NB4 (cell line): ENCODE data around the gene ADAMTSL5.
"Not testable (repeated sequence)": the region's sequence is repeated elsewhere in the genome, so short reads cannot be mapped to it uniquely, and the experiment has no call there.

Experiments used
- DNase-seq: peaks from one replicate; pipeline ENCODE4 v3.0.0; 2010; ENCODE audit warnings: low read depth
- H3K4me3 ChIP-seq: one replicate; pipeline ENCODE4 v1.5.1; 2011; ENCODE audit warnings: mild to moderate bottlenecking, low read depth, low read length, moderate library complexity
- MYC ChIP-seq: IDR thresholded peaks from 2 replicates; pipeline ENCODE4 v1.6.1; 2011; ENCODE audit warnings: low read depth, low read length
- POLR2A ChIP-seq: IDR thresholded peaks from 2 replicates; pipeline ENCODE4 v1.6.1; 2011; ENCODE audit warnings: mild to moderate bottlenecking; ENCODE audit not compliant: insufficient read length; ENCODE audit errors: extremely low read depth
- TF ChIP-seq, protein P1 (sequence below): IDR thresholded peaks from 2 replicates; pipeline ENCODE4 v1.6.1; 2011; ENCODE audit warnings: low read depth, low read length
- TF ChIP-seq, protein P2 (sequence below): IDR thresholded peaks from one replicate; pipeline ENCODE4 v1.5.1; 2012; ENCODE audit warnings: low read depth, low read length

The ADAMTSL5 gene

DNA sequence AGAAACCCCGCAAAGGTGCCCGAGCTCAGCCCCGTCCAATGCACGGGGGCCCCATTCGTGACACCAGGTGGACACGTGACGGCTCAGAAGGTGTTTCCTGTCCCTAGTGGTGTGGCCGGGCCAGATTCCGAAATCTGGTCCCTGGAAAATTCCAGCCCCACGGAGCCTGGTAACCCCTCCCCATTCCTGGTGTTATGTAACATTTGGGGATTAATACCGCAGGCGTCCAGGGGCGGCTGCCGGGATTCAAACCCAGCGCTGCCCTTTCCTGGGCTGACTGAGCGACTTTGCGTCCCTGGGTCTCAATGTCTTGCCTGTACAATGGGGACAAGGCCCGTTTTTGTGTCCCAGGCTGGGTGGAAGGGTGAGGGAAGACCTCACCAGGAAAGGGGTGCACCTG lies 10.0 kb upstream of the ADAMTSL5 start:
- TF ChIP-seq, protein P1, sequence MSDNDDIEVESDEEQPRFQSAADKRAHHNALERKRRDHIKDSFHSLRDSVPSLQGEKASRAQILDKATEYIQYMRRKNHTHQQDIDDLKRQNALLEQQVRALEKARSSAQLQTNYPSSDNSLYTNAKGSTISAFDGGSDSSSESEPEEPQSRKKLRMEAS: no peak
- TF ChIP-seq MYC (no peak), POLR2A (no peak)
- TF ChIP-seq, protein P2, sequence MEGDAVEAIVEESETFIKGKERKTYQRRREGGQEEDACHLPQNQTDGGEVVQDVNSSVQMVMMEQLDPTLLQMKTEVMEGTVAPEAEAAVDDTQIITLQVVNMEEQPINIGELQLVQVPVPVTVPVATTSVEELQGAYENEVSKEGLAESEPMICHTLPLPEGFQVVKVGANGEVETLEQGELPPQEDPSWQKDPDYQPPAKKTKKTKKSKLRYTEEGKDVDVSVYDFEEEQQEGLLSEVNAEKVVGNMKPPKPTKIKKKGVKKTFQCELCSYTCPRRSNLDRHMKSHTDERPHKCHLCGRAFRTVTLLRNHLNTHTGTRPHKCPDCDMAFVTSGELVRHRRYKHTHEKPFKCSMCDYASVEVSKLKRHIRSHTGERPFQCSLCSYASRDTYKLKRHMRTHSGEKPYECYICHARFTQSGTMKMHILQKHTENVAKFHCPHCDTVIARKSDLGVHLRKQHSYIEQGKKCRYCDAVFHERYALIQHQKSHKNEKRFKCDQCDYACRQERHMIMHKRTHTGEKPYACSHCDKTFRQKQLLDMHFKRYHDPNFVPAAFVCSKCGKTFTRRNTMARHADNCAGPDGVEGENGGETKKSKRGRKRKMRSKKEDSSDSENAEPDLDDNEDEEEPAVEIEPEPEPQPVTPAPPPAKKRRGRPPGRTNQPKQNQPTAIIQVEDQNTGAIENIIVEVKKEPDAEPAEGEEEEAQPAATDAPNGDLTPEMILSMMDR: no peak
- no peak overlapping the region for H3K4me3 ChIP-seq
- no peak for DNase-seq

DNA sequence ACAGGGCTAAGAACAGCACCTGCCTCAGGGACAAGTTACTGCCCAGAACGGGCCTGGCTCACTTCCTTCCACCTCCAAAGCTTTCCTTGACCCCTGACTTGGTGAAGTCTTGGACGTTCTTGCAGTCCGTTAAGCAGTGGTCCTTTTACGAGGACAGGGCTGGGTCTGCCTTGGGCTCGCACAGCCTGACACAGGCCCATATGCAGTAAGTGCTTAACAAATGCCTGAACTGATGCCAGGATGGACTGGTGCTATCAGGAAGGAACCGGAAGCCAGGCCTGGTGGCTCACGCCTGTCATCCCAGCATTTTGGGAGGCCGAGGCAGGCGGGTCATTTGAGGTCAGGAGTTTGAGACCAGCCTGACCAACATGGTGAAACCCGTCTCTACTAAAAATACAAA lies 9.2 kb upstream of the ADAMTSL5 start:
- no peak for DNase-seq
- TF ChIP-seq, protein P2: no peak
- TF ChIP-seq POLR2A (no peak), MYC (no peak)
- TF ChIP-seq, protein P1: no peak
- no peak overlapping the region for H3K4me3 ChIP-seq

DNA sequence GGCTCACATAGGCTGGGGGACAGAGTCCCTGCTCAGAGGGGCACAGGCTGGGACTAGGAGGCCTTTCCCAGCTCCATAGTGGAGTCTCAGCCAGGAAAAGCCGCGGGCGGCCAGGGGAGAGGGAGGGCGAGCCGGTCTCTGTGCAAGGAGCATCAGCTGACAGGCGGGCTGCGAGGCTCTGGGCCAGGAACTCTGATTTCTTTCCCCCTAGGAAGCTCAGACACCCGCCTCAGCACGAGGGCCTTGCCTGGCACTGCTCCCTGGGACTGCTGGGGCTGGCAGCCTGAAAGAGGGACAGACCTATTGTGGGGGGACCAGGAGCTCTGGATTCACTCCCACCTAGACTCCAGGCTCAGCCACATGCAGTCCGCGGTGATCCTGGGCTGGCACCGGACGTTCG lies 8.8 kb upstream of the ADAMTSL5 start:
- no peak for DNase-seq
- no peak overlapping the region for H3K4me3 ChIP-seq
- TF ChIP-seq, protein P1: no peak
- TF ChIP-seq MYC: no peak
- TF ChIP-seq, protein P2: no peak

DNA sequence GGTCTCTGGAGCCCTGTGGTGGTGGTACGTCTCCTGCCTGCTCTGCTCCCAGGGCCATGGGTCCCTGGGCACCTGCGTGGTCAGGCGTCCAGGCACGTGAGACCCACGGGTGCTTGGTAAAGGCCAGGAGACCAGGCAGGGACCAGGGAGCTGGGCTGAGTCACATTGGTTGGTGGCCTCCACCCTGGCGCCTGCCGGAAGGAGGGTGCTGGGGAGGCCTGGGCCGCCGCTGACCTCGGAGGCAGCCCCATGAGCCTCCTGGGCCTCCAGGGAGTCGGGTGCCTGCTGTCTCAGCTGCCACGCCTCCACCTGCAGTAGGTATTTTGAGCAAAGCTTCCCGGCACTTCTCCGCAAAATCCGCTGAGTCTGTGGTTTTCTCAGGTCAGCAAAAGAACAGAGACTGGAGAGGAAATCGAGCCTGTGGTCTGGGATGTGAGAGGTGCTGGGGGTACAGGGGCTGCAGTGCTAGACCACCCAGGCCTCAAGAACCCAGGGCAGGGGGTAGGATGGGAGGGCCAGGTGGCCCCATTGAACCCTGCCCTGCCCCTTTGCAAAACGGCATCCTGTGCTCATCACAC lies 7.5 kb upstream of the ADAMTSL5 start:
- no peak overlapping the region for H3K4me3 ChIP-seq
- TF ChIP-seq, protein P1: no peak
- TF ChIP-seq, protein P2: no peak
- TF ChIP-seq MYC (no peak), POLR2A (no peak)
- DNase-seq: peak; percentile 31

DNA sequence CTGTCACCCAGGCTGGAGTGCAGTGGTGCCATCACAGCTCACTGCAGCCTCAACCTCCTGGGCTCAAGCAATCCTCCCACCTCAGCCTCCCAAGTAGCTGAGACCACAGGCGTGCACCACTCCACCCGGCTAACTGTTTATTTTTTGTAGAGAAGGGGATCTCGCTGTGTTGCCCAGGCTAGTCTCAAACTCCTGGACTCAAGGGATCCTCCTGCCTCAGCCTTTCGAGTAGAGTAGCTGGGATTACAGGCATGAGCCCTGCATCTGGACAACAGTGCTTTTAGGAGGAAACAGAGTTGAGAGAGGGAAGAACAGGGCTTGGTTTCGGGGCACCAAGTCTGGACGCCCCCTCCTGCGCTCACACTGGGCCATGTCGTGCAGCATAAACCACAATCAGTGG lies 7.0 kb upstream of the ADAMTSL5 start:
- not testable (repeated sequence) for DNase-seq, H3K4me3 ChIP-seq

DNA sequence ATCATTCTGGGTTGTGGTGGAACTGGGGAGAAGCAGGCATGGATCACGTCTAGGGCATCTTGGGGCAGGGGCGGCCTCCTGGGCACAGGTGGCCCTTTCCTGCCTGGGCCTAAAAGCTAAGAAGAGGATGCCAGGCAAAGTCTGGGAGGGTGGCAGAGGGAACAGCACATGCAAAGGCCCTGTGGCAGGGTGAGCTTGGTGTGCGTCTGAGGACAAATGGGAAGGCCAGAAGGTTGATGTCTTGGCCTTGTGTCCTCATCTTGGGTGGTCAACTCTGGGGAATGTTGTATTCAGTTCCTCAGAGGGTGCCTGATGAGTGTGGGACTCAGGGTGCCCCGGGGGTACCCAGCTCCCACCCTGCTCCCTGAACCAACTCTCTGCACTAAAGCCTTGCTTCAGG lies 5.7 kb upstream of the ADAMTSL5 start:
- no peak for DNase-seq
- no peak overlapping the region for H3K4me3 ChIP-seq
- TF ChIP-seq, protein P1: no peak
- TF ChIP-seq MYC: no peak
- TF ChIP-seq POLR2A: no peak
- TF ChIP-seq, protein P2: no peak
